T-helper 2 cell (primary cell): Measurements from ENCODE around the gene HTT.

Source experiments
- DNase-seq, 5 experiments: peaks; one replicate each; pipeline versions ENCODE4 v3.0.0 to v3.0.0-alpha.2; 2012 to 2022

HTT gene

DNA sequence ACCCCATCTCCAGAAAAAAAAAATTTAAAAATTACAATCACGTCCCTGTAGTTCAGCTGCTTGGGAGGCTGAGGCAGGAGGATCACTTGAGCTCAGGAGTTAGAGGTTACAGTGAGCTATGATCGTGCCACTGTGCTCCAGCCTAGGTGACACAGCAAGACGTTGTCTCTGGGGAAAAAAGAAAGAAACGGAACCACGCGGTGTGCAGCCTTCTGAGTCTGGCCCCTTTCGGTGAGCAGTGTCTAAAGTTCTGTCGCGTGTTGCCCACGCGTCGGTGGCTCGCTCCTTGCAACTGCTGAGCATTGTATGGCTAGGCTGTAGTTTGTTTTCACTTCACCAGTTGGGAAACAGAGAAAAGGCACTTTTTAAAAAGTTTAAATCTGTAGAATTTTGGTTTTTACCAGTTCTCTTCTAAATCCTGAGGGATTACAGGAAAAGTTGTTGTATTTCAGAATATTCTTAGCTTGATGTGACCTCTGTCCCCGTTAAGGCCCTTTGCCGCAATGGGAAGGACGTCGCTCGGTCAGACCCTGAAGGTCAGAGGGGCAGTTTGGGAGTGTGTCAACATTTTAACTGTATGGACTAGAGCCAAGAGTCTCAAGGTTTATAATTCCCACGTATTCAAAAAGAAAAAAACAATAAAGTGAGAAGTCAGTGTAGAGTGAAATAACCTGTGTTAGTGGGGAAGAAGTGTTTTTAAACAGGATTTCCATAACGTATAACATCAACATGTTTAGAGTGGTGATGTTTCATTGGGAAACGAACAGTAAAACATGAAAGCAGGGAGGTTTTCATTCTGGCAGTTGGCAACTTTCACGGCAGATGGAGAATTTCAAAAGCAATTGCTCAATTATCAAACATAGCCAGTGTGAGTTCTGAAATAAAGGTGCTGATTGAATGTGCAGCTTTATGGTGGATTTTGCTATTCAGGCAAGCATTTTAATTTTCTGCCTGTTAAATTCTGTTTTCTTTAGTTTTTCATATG, 128.6 kb downstream of the HTT start:
- peak in 2 of 5 experiments; percentile 13 to 76 for DNase-seq

DNA sequence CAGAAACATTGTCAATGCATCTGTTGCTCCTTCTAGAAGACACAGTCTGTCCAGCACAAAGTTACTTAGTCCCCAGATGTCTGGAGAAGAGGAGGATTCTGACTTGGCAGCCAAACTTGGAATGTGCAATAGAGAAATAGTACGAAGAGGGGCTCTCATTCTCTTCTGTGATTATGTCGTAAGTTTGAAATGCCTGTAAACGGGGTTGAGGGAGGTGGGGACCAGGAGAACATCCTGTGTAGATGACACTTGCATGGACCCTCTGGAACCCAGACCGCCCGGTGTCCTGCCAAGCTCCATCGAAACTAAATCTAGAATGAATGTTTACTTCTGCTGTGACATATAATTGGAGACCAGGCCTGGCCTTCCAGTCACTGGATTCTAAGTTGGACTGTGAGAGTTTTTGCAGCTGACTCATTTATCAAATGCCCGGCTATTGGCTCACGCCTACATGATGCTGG, 129.5 kb downstream of the HTT start:
- no peak for DNase-seq

DNA sequence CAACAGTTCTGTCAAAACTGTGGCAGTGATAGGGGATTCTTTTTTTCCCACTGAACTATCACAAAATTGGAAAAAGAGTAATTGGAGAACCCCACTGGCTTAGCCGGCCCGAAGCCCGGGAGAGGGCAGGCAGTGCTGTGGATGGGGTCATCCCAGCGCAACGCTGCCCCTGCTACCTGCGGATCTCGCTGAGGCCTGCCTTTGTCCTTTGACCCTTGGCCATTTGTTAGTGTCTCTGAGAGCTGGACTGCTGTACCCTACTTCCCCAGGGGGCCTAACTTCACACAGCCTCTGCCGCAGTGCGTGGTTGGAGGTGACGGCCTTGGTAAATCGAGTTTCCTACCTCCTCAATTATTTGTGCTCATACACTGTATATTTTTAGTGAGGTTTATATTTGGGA, 131.5 kb downstream of the HTT start:
- DNase-seq: no peak

DNA sequence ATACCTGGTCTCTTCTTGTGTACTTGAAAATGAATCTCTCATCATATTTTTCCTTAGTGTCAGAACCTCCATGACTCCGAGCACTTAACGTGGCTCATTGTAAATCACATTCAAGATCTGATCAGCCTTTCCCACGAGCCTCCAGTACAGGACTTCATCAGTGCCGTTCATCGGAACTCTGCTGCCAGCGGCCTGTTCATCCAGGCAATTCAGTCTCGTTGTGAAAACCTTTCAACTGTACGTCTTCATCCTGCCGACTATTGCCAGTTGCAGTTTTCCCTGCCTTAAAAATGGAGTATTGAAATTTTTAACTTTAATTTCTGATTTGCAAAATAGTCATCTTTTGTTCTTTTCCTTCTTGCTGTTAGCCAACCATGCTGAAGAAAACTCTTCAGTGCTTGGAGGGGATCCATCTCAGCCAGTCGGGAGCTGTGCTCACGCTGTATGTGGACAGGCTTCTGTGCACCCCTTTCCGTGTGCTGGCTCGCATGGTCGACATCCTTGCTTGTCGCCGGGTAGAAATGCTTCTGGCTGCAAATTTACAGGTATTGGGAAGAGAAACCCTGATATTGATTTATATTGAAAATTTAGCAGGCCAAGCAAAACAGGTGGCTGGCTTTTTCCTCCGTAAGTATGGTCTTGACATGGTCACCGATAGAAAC, 132.1 kb downstream of the HTT start:
- DNase-seq: no peak

DNA sequence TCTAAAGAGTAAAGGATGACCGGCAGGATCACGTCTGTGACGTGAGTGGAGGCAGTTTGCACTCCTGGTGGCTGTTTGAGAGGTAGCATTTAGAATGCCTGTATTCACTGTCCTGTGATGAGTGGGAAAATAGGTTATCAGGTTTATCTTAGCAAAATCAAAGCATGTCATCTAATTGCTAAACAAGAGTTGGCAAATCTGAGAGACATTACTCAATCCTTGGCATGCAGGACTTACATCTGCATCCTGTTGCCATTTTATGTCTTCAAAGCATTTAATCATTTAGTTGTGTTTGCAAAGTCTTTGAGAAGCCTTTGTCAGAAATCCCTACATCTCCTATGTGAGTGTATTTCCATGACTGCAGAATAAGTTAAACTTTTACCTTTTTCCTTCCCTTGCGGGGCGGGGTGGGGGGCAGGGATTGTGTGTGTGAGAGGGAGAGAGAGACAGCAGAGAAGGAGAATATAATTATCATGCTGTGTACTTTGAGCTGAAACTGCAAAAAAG, 133.1 kb downstream of the HTT start:
- peak in 1 of 5 experiments; percentile 55 for DNase-seq

DNA sequence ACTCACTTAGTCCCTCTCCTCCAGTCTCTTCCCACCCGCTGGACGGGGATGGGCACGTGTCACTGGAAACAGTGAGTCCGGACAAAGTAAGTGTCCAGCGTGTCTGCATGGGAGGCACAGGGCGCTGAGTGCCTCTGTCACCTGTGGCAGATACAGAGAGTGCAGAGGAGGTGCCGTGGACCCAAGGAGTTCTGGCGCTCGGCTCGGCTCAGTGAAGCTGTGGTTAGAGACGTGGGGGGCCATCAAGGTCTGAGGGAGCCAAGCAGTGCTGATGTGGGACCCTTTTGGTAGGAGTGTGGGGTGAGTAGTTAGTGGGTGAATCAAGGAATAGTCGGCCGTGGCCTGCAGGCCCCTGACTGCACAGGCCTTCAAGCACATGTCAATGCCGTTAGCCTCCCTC, 134.3 kb downstream of the HTT start:
- DNase-seq: no peak

DNA sequence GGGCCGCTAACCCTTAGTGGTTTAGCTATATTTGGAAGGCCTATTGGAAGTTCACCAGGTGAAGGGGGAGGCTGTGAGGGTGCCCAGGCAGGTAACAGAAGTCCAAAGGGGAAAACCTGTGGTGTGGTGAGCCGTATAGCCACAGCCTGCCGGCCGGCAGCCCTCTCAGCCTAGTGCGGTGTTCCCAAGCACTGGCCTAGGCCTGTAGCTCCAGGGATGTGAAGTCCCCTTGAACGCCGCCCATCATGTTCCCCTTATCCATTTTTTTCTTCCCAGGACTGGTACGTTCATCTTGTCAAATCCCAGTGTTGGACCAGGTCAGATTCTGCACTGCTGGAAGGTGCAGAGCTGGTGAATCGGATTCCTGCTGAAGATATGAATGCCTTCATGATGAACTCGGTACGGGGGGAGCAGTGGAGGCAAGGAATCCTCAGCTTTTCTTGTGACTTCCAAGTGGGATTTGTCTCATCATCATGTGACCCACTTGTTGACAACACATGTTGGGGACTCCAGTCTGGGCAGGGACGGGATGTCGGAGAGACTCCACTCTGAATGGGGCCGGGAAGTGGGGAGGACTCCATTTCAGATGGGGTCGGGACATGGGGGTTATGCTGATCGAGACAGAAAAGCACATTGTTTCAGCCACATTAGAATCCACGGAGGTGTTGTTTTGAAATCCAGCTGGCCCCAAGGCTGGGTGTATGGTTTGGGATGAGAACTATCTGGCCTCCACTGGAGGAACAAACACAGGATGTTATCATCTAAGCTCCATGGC, 135.3 kb downstream of the HTT start:
- no peak for DNase-seq

DNA sequence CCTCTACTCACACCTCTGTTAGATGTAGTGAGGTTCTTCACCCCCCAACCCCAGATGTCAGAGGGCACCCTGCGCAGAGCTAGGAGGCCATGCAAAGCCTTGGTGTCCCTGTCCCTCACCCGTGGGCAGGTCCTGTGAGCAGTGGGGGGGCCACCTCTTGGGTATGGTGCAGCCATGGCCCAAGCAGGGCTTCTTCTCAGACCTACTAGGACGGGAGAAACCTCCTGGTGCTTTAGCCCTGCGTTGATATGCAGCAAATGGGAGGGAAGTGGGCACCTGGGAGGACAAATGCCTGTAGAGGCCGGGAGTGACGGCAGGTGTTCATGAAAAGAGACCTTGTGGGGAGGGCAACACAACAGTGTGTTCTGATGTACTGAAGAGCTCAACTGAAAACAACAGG, 136.0 kb downstream of the HTT start:
- DNase-seq: no peak

DNA sequence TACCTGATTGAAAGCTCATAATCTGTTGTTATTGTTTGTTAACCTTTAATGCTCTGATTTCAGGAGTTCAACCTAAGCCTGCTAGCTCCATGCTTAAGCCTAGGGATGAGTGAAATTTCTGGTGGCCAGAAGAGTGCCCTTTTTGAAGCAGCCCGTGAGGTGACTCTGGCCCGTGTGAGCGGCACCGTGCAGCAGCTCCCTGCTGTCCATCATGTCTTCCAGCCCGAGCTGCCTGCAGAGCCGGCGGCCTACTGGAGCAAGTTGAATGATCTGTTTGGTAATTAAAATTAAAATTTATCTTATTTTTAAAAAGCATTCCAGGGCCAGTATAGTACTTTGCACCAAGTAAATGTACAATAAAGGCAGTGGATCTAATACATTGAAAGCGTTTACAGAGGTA, 137.4 kb downstream of the HTT start:
- DNase-seq: no peak

DNA sequence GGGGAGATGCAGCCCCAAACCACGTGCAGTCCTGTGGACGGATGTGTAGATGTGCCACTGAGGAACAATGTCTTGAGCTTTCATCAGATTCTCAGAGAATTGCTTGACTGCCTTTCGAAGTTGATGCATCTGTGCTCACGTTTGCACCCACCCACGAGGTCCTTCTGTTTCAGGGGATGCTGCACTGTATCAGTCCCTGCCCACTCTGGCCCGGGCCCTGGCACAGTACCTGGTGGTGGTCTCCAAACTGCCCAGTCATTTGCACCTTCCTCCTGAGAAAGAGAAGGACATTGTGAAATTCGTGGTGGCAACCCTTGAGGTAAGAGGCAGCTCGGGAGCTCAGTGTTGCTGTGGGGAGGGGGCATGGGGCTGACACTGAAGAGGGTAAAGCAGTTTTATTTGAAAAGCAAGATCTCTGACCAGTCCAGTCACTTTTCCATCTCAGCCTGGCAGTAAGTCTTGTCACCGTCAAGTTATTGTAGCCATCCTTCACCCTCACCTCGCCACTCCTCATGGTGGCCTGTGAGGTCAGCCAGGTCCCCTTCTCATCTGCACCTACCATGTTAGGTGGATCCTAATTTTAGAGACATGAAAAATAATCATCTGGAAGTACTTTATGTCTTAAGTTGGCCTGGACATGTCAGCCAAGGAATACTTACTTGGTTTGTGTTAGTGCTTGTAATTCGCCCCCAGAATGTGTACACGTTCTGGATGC, 138.1 kb downstream of the HTT start:
- no peak for DNase-seq

DNA sequence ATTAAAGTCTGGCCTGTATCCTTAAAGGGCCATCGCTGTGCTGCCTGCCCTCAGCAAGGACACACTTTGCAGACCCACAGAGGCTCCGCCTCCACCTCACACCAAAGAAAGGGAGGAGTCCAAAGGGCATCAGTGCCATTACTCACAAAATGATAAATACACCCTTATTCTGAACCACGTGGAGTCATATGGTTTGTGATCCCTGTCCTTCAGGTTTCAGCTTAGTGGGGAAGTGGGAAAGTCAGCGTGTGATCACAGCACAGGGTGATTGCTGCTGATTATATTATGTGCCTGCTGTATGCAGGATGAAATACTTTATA, 138.6 kb downstream of the HTT start:
- no peak for DNase-seq

DNA sequence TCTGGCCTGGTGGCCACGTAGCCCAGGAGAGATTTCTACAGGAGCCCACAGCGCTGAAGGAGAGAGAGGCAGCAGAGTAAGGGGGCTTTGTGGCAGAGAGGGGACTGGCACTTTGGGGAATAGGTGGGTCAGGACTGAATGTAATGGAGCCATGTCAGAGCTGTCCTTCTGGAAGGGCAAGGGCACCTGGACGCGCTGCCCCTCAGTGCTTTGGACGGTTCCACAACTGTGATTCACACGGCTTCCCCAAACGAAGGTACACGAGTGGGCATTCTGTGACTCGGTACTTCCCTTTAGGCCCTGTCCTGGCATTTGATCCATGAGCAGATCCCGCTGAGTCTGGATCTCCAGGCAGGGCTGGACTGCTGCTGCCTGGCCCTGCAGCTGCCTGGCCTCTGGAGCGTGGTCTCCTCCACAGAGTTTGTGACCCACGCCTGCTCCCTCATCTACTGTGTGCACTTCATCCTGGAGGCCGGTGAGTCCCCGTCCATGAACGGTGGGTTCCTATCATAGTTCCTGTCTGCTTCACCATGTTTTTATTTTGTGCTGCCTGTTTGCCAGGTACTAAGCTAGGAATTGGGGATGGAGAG, 139.3 kb downstream of the HTT start:
- DNase-seq: no peak

DNA sequence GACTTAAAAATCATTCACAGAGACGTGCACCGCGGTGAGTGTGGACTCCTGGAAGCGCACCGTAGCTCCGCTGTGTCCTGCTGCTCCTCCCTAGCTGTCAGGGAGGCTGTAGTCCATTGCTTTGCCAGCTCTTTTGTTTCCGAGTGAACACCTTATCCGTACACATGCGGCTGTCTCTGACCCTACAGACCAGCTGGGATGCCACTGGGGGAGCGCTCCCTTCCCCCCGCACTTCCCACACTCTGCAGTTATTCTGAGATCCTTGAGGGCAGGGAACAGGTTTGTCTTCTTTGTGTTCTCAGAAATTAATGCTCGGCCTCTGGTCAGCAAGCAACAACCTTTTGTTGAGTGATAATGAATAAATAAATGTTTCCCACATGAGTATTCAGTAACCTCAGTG, 140.8 kb downstream of the HTT start:
- DNase-seq: no peak

DNA sequence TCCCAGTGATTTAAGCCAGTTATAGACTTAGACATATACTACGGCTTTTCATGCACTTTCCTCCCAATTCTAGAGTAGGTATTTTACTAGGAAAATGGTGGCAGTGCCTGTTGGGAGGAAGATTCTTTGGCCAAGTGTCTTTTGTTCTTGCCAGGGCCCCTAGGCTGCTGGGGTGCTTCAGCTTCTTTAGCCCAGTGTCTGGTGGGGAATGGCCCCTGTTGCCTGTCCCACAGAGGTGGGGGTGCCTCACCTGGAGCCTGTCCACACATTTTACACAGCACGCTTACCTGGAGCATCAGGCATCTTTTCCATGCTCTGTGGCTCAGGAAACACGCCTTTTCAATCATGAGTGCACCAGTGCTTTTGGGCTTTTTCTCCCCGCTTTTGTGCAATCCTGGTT, 141.3 kb downstream of the HTT start:
- DNase-seq: no peak

DNA sequence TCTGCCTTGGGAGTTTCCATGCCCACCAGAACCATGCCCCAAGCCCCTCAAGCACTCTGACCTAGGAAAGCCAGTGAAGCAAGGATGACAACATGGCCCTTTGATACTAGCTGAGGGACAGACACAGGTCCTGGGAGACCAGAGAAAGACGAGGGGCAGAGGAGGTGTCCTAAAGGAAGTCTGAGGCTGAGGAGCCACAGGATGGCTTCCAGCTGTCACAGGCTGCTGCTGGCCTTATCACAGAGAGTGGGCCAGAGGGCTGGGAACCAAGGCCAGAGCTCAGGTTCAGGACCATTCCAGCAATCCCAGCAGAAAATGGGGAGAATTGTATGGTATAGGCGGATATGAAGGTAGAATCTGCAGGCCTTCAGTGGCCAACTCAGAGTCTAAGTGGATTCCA, 142.8 kb downstream of the HTT start:
- DNase-seq: no peak

DNA sequence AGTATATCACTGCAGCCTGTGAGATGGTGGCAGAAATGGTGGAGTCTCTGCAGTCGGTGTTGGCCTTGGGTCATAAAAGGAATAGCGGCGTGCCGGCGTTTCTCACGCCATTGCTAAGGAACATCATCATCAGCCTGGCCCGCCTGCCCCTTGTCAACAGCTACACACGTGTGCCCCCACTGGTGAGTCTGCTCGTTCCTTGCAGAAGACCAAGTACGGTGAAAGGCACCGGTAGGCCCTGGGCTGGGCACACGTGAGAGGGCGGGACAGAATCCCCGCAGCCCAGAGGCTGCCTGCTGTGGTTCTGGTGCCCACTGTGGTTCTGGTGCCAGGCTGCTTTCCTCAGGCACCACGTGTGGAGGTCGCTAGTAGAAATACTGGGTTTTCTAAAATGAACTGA, 143.3 kb downstream of the HTT start:
- DNase-seq: no peak

DNA sequence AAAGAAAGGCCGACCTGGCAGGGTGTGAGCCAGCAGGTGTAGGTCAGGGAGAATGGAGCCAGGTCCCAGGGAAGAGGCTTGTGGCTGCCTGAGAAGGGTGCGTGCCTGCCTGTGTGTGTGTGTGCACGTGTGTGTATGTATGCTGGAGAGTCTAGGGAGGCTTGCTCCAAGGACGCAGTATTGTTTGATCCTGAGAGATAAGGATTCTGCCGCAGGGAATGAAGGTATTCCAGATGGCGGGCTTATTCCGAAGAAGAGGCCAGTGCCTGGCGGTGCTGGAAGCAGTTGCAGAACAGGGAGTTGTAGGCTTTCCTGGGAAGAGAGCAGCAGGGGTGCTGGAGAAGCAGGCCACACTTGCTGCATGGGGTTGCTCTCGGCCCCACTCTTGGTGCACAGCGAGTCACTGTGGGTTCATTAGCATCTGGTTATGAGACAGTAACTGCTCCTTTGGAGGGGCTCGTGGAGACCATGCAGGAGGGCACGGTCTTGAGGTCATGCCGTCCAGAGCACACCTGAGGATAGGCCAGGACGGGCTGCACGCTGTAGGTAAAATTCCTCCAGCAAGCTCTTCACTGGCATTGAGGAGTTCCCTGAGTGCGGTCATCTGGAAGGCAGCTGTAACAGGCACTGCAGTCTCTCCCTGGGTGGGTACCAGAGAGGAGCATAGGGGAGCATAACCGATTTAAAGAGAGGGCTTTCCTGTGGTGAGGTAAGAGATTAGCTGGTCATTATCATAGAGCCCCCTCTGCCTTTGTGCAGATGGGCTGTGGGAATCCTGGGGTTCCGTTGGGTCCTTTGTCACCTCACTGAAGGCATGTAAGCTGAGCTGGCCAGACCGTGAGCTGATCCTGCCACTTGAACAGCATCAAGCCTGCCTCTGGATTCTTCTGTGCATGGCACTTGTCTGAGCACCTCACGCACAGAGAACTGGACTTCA, 144.6 kb downstream of the HTT start:
- DNase-seq: no peak

DNA sequence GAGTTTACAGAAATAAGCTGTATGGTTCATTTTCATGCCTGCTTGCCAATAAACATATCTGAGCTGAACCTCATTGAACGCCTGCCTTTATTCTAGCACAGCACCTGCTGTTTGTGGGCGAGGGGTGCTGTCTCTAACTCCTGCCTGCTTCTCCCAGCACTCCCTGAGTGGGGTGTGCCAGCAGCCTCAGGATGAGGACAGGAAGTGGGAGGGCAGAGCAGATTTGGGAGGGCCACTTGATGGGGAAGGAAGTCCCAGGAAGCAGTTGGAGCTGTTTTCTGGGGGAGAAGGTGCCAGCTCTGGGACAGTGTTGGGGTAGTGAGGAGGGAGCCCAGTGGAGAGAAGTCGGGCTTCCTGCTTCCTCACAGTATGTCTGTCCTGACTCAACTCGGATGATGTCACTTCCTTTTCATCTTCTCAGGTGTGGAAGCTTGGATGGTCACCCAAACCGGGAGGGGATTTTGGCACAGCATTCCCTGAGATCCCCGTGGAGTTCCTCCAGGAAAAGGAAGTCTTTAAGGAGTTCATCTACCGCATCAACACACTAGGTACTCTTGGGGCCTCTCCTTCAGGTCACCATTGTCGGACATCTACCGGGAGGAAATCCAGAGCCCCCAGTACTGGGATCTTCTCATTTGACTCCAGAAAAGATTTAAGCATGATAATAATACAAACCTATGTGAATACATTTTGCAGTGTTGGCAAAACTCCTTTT, 145.4 kb downstream of the HTT start:
- DNase-seq: no peak

DNA sequence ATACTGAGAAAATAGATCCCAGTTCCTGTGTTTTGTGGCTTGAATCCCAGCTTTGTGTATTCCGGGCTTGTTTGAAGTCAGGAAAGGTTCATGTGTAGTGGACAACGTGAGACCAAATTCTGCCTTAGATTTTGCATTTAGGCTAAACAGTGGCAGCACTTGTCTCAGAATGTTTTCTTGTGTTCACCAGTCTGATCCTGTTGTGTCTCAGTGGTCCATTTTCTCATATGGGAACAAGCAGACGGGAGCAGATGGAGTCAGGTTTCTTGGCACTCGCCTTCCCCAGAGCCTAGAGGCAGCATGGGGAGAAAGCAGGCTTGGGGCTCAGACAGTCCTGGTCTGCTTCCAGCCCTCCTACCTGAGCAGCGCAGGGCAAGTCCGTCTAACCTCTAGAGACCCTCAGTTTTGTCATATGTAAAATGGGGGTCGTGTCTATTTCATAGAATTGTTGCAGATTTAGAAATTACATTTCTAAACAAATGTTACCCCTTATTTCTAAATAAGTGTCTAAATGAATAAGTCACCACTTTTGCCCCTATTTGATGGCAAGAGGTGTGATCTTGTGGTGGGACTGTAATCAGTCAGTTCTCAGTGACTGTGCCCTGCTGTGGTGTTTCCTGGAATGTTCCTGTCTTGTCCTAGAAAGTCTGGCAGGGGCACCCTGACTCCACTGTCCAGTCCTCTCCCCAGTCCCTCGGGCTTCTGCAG, 146.1 kb downstream of the HTT start:
- DNase-seq: no peak

DNA sequence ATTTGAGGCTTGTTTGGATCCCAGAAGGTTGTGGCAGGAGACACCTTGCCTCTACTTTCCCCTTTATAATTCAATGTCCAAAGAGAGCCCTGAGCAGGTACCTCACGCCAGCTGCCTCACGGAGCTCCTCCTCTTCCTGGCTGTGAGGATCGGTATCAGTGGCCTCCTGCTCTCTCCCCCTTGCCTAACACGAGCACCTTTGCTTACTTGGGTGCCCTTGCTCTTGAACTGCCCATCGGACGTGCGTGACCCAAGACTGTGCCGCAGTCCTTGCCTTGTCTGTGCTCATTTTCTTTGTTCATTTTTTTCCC, 146.7 kb downstream of the HTT start:
- DNase-seq: no peak
